ENCODE measurements around the gene SPOCK1. TPM values are rescaled to one million over a fixed set of nuclear protein-coding genes. Genes with fewer than 3 reads are reported as not detected.

Gene SPOCK1
- total and polyA plus RNA-seq, 5 experiments from 2014 or later, result not detected

DNA sequence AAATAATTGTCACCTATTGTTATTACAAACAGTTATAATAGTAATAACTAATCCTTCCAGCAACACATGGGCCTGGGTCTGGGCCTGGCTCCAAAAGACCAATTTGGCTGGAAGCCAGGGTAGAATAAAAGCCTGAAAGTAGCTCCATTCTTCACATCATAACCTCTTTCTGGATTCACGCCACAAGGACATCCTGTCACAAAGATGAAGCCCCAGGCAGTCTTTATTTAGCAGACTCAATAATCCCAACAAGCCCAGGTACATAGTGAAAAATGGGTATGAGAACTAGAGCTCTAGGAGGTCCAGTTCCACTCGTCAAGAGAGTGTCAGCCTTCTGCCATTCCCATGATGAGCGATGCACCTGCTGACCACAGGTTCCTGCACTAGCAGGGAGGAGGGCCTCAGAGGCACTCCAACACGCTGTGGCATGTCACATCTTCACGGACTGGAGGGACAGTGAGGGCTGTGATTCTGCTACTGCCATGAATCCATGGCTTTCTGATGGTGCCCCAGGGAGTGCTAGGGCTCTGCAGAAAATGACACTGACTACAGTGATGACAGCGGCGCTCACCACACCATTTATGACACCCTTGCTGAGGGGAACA lies 124.9 kb downstream of the SPOCK1 start:
- Mint-ChIP-seq H3K4me3 (no peak overlapping the region), H3K27ac (no peak overlapping the region), H3K9me3 (peaks cover 0 to 4% (median 0%) of the 10 kb centered on the region in 9 donors), H3K27me3 (peaks cover 0 to 1% (median 0%) of the 10 kb centered on the region in 5 donors), H3K36me3 (no peaks in the 10 kb centered on the region), H3K4me1 (no peaks in the 10 kb centered on the region)
- POLR2A ChIA-PET, result no interaction called here
- no peak for DNase-seq
- ATAC-seq, result no peak

- no peaks in the 10 kb centered on the region for H3K4me1 Mint-ChIP-seq
- H3K27ac Mint-ChIP-seq, result no peak overlapping the region
- no peak overlapping the region for H3K4me3 Mint-ChIP-seq
- POLR2A ChIA-PET, result no interaction called here
- H3K27me3 Mint-ChIP-seq, result peaks cover 0 to 10% (median 1%) of the 10 kb centered on the region in 5 donors
- no peak for DNase-seq
- H3K9me3 Mint-ChIP-seq, result peaks cover 0 to 3% (median 0%) of the 10 kb centered on the region in 9 donors
- ATAC-seq, result no peak
- no peaks in the 10 kb centered on the region for H3K36me3 Mint-ChIP-seq
Observed at GRCh38 chr5:137372773-137373160, 126.4 kb downstream of the SPOCK1 start.

DNA sequence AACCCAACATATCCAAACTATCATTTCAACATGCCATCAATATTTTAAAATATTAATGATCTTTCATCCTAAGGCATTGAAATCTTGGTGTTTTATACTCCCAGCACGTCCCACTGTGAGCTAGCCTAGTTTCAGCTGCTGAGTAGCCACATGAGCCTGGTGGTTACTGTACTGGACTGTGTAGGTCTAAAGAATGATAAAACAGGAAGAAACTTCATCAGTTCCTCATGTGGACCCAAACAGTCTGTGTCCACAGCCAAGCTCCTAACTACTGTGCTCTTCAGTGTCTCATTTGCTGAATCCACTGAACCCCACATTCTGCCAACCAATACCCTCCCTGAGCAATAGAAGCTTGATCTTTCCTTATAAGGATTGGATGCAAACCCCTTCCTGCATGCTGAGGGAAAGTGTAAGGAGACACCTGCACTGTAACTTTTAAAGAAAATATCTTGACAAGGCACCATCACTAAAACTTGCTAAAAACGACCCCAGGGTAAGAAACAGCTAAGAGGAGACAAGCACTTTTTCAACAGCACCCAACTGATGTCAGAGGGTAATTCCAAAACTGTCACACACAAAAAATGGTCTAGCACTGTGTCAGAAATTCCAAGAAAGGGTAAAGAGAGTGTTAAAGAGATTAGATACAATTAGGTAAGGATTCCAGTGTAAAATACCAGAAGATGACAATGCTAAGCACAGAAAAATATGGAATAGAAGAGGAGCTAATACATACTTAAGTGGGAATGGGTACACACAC lies 126.9 kb downstream of the SPOCK1 start:
- no peak overlapping the region for H3K4me3 Mint-ChIP-seq
- no peaks in the 10 kb centered on the region for H3K9me3 Mint-ChIP-seq
- H3K27ac Mint-ChIP-seq, result no peak overlapping the region
- POLR2A ChIA-PET, result no interaction called here
- no peaks in the 10 kb centered on the region for H3K4me1 Mint-ChIP-seq
- ATAC-seq, result no peak
- H3K27me3 Mint-ChIP-seq, result peaks cover 0 to 10% (median 1%) of the 10 kb centered on the region in 5 donors
- no peak for DNase-seq
- H3K36me3 Mint-ChIP-seq, result no peaks in the 10 kb centered on the region

GRCh38 chr5:137370096-137371071 lies 128.7 kb downstream of the SPOCK1 start:
- POLR2A ChIA-PET, result no interaction called here
- Mint-ChIP-seq H3K36me3 (no peaks in the 10 kb centered on the region), H3K9me3 (no peaks in the 10 kb centered on the region), H3K4me1 (peaks cover 0 to 2% (median 0%) of the 10 kb centered on the region in 4 donors), H3K27me3 (peaks cover 0 to 14% (median 1%) of the 10 kb centered on the region in 5 donors), H3K27ac (no peak overlapping the region), H3K4me3 (no peak overlapping the region)
- no peak for ATAC-seq
- DNase-seq, result no peak

- H3K4me3 Mint-ChIP-seq, result no peak overlapping the region
- no peak for ATAC-seq
- H3K27me3 Mint-ChIP-seq, result peaks cover 0 to 14% (median 0%) of the 10 kb centered on the region in 5 donors
- no peaks in the 10 kb centered on the region for H3K9me3 Mint-ChIP-seq
- no peak for DNase-seq
- H3K27ac Mint-ChIP-seq, result no peak overlapping the region
- H3K4me1 Mint-ChIP-seq, result peaks cover 0 to 2% (median 0%) of the 10 kb centered on the region in 4 donors
- POLR2A ChIA-PET, result no interaction called here
- no peaks in the 10 kb centered on the region for H3K36me3 Mint-ChIP-seq
Observed at GRCh38 chr5:137368651-137369050, 130.5 kb downstream of the SPOCK1 start.

GRCh38 chr5:137367951-137368350 lies 131.2 kb downstream of the SPOCK1 start:
- H3K9me3 Mint-ChIP-seq, result no peaks in the 10 kb centered on the region
- no peak overlapping the region for H3K27ac Mint-ChIP-seq
- H3K4me1 Mint-ChIP-seq, result peaks cover 0 to 2% (median 0%) of the 10 kb centered on the region in 4 donors
- DNase-seq, result no peak
- H3K27me3 Mint-ChIP-seq, result peaks cover 0 to 17% (median 0%) of the 10 kb centered on the region in 5 donors
- H3K4me3 Mint-ChIP-seq, result no peak overlapping the region
- POLR2A ChIA-PET, result no interaction called here
- no peaks in the 10 kb centered on the region for H3K36me3 Mint-ChIP-seq
- no peak for ATAC-seq

- DNase-seq (no peak), ATAC-seq (no peak)
- H3K27me3 Mint-ChIP-seq, result peaks cover 2 to 31% (median 3%) of the 10 kb centered on the region in 5 donors
- H3K4me1 Mint-ChIP-seq, result peaks cover 0 to 2% (median 0%) of the 10 kb centered on the region in 4 donors
- H3K4me3 Mint-ChIP-seq, result no peak overlapping the region
- POLR2A ChIA-PET, result no interaction called here
- no peaks in the 10 kb centered on the region for H3K36me3 Mint-ChIP-seq
- H3K9me3 Mint-ChIP-seq, result no peaks in the 10 kb centered on the region
- H3K27ac Mint-ChIP-seq, result no peak overlapping the region
Observed at GRCh38 chr5:137366526-137366925, 132.6 kb downstream of the SPOCK1 start.

DNA sequence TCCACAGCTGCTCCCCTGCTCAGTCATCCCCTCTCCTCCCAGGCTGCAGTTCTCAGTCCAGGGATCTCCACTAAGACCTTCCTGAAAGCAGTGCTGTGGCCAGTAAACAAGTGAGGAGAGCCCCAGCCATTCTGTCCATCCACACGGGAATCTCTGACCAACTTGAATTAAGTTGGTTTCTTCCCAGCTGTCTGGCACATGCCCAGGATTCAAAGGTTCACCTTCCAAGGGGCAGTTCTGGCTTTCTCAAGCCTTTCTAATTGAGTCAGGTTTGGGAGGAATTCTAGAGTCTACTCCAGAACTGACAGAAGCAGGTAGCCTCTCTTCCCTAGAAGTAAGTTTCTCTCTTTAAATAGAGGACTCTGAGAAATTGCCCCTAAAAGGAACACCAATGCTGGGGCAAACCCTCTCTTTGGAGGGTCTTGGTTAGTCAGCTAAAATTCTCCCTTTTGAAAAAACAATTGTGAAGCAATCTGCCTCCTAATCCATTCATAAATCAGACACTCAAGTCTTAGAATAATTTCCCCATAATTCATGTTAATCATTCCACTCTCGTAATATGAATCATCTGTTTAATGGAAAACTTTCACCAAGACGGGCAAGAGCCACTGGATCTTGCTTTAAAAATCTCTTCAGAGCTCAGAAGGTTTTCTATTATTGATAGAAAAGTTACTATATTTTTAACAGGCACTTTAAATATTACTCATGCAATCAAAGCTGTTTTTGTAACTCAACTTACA lies 133.8 kb downstream of the SPOCK1 start:
- POLR2A ChIA-PET, result no interaction called here
- Mint-ChIP-seq H3K27ac (no peak overlapping the region), H3K4me3 (no peak overlapping the region), H3K27me3 (peaks cover 2 to 43% (median 8%) of the 10 kb centered on the region in 5 donors), H3K9me3 (no peaks in the 10 kb centered on the region), H3K4me1 (peaks cover 0 to 2% (median 0%) of the 10 kb centered on the region in 4 donors), H3K36me3 (no peaks in the 10 kb centered on the region)
- no peak for DNase-seq
- ATAC-seq, result no peak

GRCh38 chr5:137361280-137361679 lies 137.8 kb downstream of the SPOCK1 start:
- H3K36me3 Mint-ChIP-seq, result no peaks in the 10 kb centered on the region

GRCh38 chr5:137360607-137361006 lies 138.5 kb downstream of the SPOCK1 start:
- ATAC-seq, result no peak
- peaks cover 8 to 57% (median 16%) of the 10 kb centered on the region in 5 donors for H3K27me3 Mint-ChIP-seq

More at GRCh38 chr5:137361280-137361679, 137.8 kb downstream of the SPOCK1 start:
- POLR2A ChIA-PET, result no interaction called here
- ATAC-seq (no peak), DNase-seq (no peak)
- no peak overlapping the region for H3K4me3 Mint-ChIP-seq
- no peaks in the 10 kb centered on the region for H3K4me1 Mint-ChIP-seq
- H3K27ac Mint-ChIP-seq, result no peak overlapping the region
- H3K27me3 Mint-ChIP-seq, result peaks cover 8 to 50% (median 16%) of the 10 kb centered on the region in 5 donors
- H3K9me3 Mint-ChIP-seq, result peaks cover 0 to 3% (median 0%) of the 10 kb centered on the region in 9 donors

GRCh38 chr5:137359941-137360340 lies 139.2 kb downstream of the SPOCK1 start:
- H3K27ac Mint-ChIP-seq, result no peak overlapping the region
- H3K27me3 Mint-ChIP-seq, result peaks cover 8 to 61% (median 16%) of the 10 kb centered on the region in 5 donors
- no peak for ATAC-seq
- no peak overlapping the region for H3K4me3 Mint-ChIP-seq
- no peak for DNase-seq
- peaks cover 0 to 3% (median 0%) of the 10 kb centered on the region in 9 donors for H3K9me3 Mint-ChIP-seq
- H3K4me1 Mint-ChIP-seq, result no peaks in the 10 kb centered on the region
- no peaks in the 10 kb centered on the region for H3K36me3 Mint-ChIP-seq
- POLR2A ChIA-PET, result no interaction called here

More at GRCh38 chr5:137360607-137361006, 138.5 kb downstream of the SPOCK1 start:
- POLR2A ChIA-PET, result no interaction called here
- DNase-seq, result no peak
- Mint-ChIP-seq H3K36me3 (no peaks in the 10 kb centered on the region), H3K4me1 (no peaks in the 10 kb centered on the region), H3K4me3 (no peak overlapping the region), H3K27ac (no peak overlapping the region), H3K9me3 (peaks cover 0 to 3% (median 0%) of the 10 kb centered on the region in 9 donors)

GRCh38 chr5:137357436-137357835 lies 141.7 kb downstream of the SPOCK1 start:
- no peak overlapping the region for H3K4me3 Mint-ChIP-seq
- H3K36me3 Mint-ChIP-seq, result no peaks in the 10 kb centered on the region
- H3K27me3 Mint-ChIP-seq, result peaks cover 8 to 59% (median 25%) of the 10 kb centered on the region in 5 donors
- ATAC-seq, result no peak
- H3K27ac Mint-ChIP-seq, result no peak overlapping the region
- peaks cover 0 to 2% (median 0%) of the 10 kb centered on the region in 4 donors for H3K4me1 Mint-ChIP-seq
- POLR2A ChIA-PET, result no interaction called here
- no peak for DNase-seq
- peaks cover 0 to 3% (median 0%) of the 10 kb centered on the region in 9 donors for H3K9me3 Mint-ChIP-seq
